GM18873 (cell line): ENCODE data around the gene DAND5.

ENCODE experiments used
- ATAC-seq: cut with Tn5 transposase; IDR thresholded peaks from one replicate; pipeline ENCODE4 v1.9.1; 2021; ENCODE audit warnings: mild to moderate bottlenecking, moderate library complexity, moderate number of reproducible peaks; ENCODE audit not compliant: unreplicated experiment, low FRiP score

Gene DAND5

GRCh38 chr19:13019332-13019731 lies 50.0 kb downstream of the DAND5 start:
- no peak for ATAC-seq

- ATAC-seq: no peak
Measured at GRCh38 chr19:13020002-13020414, 50.6 kb downstream of the DAND5 start.

- ATAC-seq: no peak
Measured at GRCh38 chr19:13022111-13022858, 52.9 kb downstream of the DAND5 start.

GRCh38 chr19:13022859-13023636 lies 53.7 kb downstream of the DAND5 start:
- no peak for ATAC-seq

DNA sequence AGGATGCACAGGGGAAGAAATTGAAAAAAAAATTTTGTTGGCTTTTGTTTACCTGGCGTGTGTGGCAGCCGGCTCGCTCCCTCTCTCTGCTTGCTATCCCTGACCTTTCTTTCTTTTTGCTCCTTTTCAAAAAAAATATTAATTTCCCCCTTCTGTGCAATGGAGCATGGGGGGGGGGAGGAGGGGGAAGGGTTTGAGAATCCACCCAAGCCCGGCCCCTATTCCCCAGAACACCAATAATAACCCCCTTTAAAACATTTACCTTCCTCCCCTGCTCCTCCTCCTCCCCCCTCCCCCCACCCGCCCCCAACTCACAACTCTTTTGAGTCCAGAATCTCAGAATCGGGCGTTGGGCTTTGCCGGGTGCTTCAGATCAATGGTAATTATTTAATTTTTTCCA lies 54.3 kb downstream of the DAND5 start:
- ATAC-seq: no peak
